Left lung (tissue), 10 donors: Measurements from ENCODE around the gene PEAR1. TPM values are rescaled to one million over a fixed set of nuclear protein-coding genes. Genes with fewer than 3 reads are reported as not detected.

ENCODE experiments used
- ATAC-seq: fragments of 200-7000 bp; cut with Tn5 transposase; one replicate; pipeline ENCODE4 v1.9.1; 2020; ENCODE audit warnings: moderate library complexity
- DNase-seq, 4 donors: peaks; one replicate each; pipeline ENCODE4 v3.0.0-alpha.2; 2013 to 2020
- H3K27ac ChIP-seq, 2 donors: fragments of 200-600 bp; sonication (generic) in 1 of 2; one replicate each; pipeline versions ENCODE4 v1.5.0 to v1.8.0; 2020 to 2021
- H3K27me3 ChIP-seq, 2 donors: fragments of 200-600 bp; sonication (generic) in 1 of 2; one replicate each; pipeline versions ENCODE4 v1.5.0 to v1.8.0; 2020 to 2021
- H3K36me3 ChIP-seq, 2 donors: fragments of 200-600 bp; sonication (generic) in 1 of 2; one replicate each; pipeline versions ENCODE4 v1.5.0 to v1.8.0; 2020 to 2021
- H3K4me1 ChIP-seq, 2 donors: fragments of 200-600 bp; one replicate each; pipeline ENCODE4 v1.8.0; 2021
- H3K4me3 ChIP-seq, 2 donors: fragments of 200-600 bp; sonication (generic) in 1 of 2; one replicate each; pipeline versions ENCODE4 v1.5.0 to v1.8.0; 2020 to 2021; ENCODE audit warnings: mild to moderate bottlenecking in 1 of 2
- H3K9me3 ChIP-seq, 2 donors: fragments of 200-600 bp; sonication (generic) in 1 of 2; one replicate each; pipeline versions ENCODE4 v1.5.0 to v1.8.0; 2020 to 2021
- intact Hi-C, 2 donors: fragments of 100-400 bp; cut with DNase I; formaldehyde crosslinking; loops; one replicate each; pipeline versions ENCODE4 v1.11.2 to v1.14.2; 2022
- polyA plus RNA-seq, 6 donors: library from polyadenylated mRNA; unstranded; fragments of 120-200 nt; gene quantifications; one replicate each; pipeline ENCODE4 v1.2.1, GENCODE V29; 2013; ENCODE audit not compliant: insufficient read length in 6 of 6
- total RNA-seq, 2 donors: library from RNA; stranded (reverse); fragmentation: NEBNext Ultra II Directional; extraction: Animal tissue kit (Norgen Biotek cat#: 25700); gene quantifications; one replicate each; pipeline ENCODE4 v1.2.1, GENCODE V29; 2021
- TF ChIP-seq, protein P1 (sequence below), 2 donors: fragments of 200-600 bp; sonication (generic) in 1 of 2; IDR thresholded peaks; one replicate each; pipeline versions ENCODE4 v1.5.0 to v1.8.0; 2021; ENCODE audit warnings: antibody characterized with exemption in 2 of 2
- donor health status: DM: no; HTN: yes; CAD: no.
- donor health status: DM: no; HTN: no; CAD: no.

Gene PEAR1
- total and polyA plus RNA-seq, 8 donors: 10.6 to 30.1 (median 28.3) TPM

DNA sequence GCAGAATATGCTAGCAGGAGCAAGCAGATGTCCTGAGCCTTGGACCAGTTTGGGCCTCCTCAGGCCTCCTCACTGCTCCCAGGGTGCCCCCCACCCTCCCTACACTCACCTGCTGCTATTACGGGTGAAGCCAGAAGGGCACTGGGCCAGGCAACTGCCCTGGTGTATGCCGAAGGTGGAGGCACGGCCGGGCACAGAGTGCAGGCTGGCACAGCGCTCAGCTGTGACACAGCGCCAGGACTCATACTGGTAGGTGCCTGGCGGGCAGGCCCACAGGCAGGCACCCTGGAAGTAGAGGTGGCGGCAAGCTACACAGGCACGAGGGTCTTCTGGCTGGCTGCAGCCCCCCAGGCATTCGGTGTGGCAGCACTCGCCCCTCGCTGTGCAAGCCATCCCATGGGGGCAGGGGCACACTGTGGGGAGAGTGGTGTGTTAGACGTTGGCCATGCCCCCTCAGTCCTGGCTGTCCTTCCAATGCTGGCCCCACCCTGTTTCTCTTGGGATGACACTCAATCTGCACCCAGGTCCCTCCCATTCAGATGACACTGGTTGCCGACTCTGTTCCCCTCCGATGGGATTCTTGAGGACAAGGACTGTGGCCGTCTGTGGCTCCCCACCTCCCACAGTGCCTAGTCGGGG, 41.6 kb upstream of the PEAR1 start:
- Histone ChIP-seq H3K4me1 (peaks cover 0 to 5% of the 10 kb centered on the region in 2 donors), H3K27ac (no peak overlapping the region), H3K4me3 (no peak overlapping the region), H3K27me3 (peaks cover 12 to 66% of the 10 kb centered on the region in 2 donors), H3K9me3 (no peaks in the 10 kb centered on the region), H3K36me3 (no peaks in the 10 kb centered on the region)
- DNase-seq (no peak), ATAC-seq (no peak)
- TF ChIP-seq, protein P1, sequence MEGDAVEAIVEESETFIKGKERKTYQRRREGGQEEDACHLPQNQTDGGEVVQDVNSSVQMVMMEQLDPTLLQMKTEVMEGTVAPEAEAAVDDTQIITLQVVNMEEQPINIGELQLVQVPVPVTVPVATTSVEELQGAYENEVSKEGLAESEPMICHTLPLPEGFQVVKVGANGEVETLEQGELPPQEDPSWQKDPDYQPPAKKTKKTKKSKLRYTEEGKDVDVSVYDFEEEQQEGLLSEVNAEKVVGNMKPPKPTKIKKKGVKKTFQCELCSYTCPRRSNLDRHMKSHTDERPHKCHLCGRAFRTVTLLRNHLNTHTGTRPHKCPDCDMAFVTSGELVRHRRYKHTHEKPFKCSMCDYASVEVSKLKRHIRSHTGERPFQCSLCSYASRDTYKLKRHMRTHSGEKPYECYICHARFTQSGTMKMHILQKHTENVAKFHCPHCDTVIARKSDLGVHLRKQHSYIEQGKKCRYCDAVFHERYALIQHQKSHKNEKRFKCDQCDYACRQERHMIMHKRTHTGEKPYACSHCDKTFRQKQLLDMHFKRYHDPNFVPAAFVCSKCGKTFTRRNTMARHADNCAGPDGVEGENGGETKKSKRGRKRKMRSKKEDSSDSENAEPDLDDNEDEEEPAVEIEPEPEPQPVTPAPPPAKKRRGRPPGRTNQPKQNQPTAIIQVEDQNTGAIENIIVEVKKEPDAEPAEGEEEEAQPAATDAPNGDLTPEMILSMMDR (IDR thresholded peaks at IDR 0.05): no peak
- intact Hi-C loops: no loop called here

DNA sequence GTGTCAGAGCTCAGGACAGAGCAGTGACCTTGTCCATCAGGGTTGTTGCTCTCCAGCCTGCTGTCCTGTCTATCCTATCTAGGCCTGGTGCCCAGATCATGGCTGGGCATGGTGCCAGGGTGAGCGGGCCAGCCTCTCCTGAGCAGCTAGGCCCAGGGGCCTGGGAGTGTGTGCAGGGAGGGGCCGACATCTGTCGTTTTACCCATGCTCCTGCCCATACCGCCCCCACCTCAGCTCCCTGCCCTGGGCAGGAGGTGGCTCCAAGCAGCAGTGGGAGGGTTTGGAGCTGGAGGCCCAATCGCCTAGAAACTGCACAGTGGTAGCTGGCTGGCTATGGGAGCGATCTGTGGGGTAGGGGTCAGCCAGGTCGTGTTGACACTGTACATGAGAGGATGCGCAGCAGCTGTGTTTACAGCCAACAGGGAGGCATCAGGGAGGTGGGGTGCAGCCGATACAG, 41.1 kb upstream of the PEAR1 start:
- Histone ChIP-seq H3K27ac (no peak overlapping the region), H3K4me1 (peaks cover 0 to 5% of the 10 kb centered on the region in 2 donors), H3K4me3 (no peak overlapping the region), H3K27me3 (peaks cover 12 to 66% of the 10 kb centered on the region in 2 donors), H3K36me3 (no peaks in the 10 kb centered on the region), H3K9me3 (no peaks in the 10 kb centered on the region)
- TF ChIP-seq, protein P1 (IDR thresholded peaks at IDR 0.05): no peak
- intact Hi-C loops: no loop called here
- DNase-seq: peak in 1 of 4 donors; percentile 39
- peak; percentile 23 for ATAC-seq

DNA sequence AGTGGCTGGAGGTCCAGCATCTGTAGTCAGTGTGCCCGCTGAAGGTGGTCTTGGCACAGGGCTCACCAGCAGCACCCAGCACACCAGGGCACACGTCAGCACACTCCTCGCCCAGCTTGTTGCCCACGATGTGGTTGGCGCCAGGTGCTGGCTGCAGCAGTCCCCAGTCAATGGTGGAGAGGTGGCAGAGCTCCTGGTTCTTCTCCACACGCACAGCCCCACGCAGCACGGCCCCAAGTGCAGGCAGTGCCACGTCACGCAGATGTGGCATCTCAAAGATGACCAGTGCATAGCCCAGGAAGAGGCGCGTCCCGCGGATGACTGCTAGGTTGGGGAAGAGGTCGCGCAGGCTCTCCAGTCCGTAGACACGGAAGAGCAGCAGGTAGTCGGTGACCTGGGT, 39.8 kb upstream of the PEAR1 start:
- H3K36me3 ChIP-seq: no peaks in the 10 kb centered on the region
- ATAC-seq: no peak
- peaks cover 0 to 3% of the 10 kb centered on the region in 2 donors for H3K4me1 ChIP-seq
- no peaks in the 10 kb centered on the region for H3K9me3 ChIP-seq
- peaks cover 16 to 66% of the 10 kb centered on the region in 2 donors for H3K27me3 ChIP-seq
- H3K27ac ChIP-seq: no peak overlapping the region
- no peak for DNase-seq
- intact Hi-C loops: no loop called here
- H3K4me3 ChIP-seq: no peak overlapping the region
- TF ChIP-seq, protein P1 (IDR thresholded peaks at IDR 0.05): no peak

DNA sequence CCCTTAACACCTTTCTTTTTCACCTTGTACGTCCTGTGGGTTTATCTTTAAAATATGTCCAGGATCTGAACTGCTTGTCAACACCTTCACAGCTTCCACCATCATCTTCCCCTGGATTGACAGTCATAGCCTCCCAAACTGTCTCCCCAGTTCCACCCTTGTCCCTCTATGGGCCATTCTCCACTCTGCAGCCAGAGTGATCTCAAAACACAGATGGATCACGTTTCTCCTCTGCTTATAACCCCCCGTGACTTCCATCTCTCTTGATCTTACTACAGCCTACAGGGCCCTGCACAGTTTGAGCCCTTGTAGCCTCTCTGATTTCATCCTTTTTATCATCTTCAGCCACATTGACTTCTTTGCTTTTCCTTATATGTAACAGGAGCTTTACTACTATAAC, 38.9 kb upstream of the PEAR1 start:
- no peak overlapping the region for H3K27ac ChIP-seq
- peaks cover 0 to 6% of the 10 kb centered on the region in 2 donors for H3K4me1 ChIP-seq
- H3K9me3 ChIP-seq: no peaks in the 10 kb centered on the region
- ATAC-seq: no peak
- intact Hi-C loops: no loop called here
- DNase-seq: no peak
- H3K27me3 ChIP-seq: peaks cover 20 to 66% of the 10 kb centered on the region in 2 donors
- H3K4me3 ChIP-seq: no peak overlapping the region
- no peaks in the 10 kb centered on the region for H3K36me3 ChIP-seq
- TF ChIP-seq, protein P1 (IDR thresholded peaks at IDR 0.05): no peak

DNA sequence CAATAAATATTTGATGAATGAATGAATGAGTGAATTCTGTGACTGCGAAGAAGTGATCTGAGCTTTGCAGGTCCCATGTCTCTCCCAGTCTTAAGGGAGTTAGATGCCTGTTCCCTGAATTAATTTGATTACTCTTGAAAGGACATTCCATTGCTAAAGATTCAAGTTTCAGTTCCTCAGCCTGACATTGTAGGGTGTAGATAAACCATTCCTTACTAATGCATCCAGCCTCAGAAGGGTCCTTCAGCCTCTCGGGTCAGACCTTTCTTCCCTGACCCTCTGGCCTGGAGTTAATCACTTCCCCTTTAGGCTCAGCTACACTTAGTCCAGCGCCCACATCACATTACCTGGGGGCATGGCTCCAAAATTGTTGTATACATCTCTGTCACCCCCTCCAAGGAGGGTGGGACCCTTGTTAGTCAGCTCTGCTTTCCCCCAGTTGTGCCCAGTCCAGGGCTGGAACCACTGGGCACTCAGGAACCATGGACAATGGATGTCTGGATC, 37.2 kb upstream of the PEAR1 start:
- TF ChIP-seq, protein P1 (IDR thresholded peaks at IDR 0.05): no peak
- intact Hi-C loops: no loop called here
- ATAC-seq (no peak), DNase-seq (no peak)
- H3K27me3 ChIP-seq: peaks cover 37 to 69% of the 10 kb centered on the region in 2 donors
- H3K9me3 ChIP-seq: no peaks in the 10 kb centered on the region
- no peak overlapping the region for H3K4me3 ChIP-seq
- H3K36me3 ChIP-seq: no peaks in the 10 kb centered on the region
- no peak overlapping the region for H3K27ac ChIP-seq
- H3K4me1 ChIP-seq: peaks cover 15 to 23% of the 10 kb centered on the region in 2 donors
